ENCODE data around the gene GRIN2B. TPM values are rescaled to one million over a fixed set of nuclear protein-coding genes. Genes with fewer than 3 reads are reported as not detected.

Gene GRIN2B
- under 0.01 TPM in 2 replicates for total RNA-seq

GRCh38 chr12:13981296-13981962 is at the start of gene GRIN2B:
Gene GRIN2B, minus strand, starts transcription at chr12:13981602. Its CDS starts 115,394 bp downstream, at chr12:13866208.

All from nasal cavity respiratory epithelium epithelial cell of viscerocranial mucosa (primary cell).